ENCODE measurements around the gene KIF4A.
A peak's percentile ranks its signal among the peaks of the same experiment; 100 is the strongest.
"Not testable (repeated sequence)": the region's sequence is repeated elsewhere in the genome, so short reads cannot be mapped to it uniquely, and the experiment has no call there.

The KIF4A gene

GRCh38 chrX:70360366-70360765 is 70.5 kb downstream of the KIF4A start:
- Histone ChIP-seq H4K8ac (ENCODE audit: low read length) (no peak overlapping the region), H3K4me3 (ENCODE audit: insufficient read depth in 1 of 2, low read depth in 1 of 2, low read length in 2 of 2) (no peak overlapping the region), H3K79me1 (replicated peaks; ENCODE audit: low read length, poor library complexity, severe bottlenecking) (no peaks in the 10 kb centered on the region), H3K4ac (ENCODE audit: low read depth in 1 of 2, low read length in 2 of 2) (no peak overlapping the region), H3K4me1 (ENCODE audit: control insufficient read depth, insufficient read depth, low read depth, low read length) (no peaks in the 10 kb centered on the region), H3K36me3 (ENCODE audit: control insufficient read depth in 1 of 2, insufficient read depth in 2 of 2, low read depth in 1 of 2, low read length in 2 of 2) (peaks cover 0 to 6% of the 10 kb centered on the region in 2 experiments), H2BK120ac (ENCODE audit: low read depth, low read length) (no peak overlapping the region), H3K23ac (ENCODE audit: low read length in 2 of 2) (no peak overlapping the region), H2AK5ac (ENCODE audit: low read length, severe bottlenecking) (no peak overlapping the region), H3K9me3 (ENCODE audit: control insufficient read depth, low read length) (peaks cover 5% of the 10 kb centered on the region), H2BK5ac (ENCODE audit: low read depth, low read length, poor library complexity, severe bottlenecking) (no peak overlapping the region), H3K4me2 (ENCODE audit: low read length, poor library complexity, severe bottlenecking) (no peak overlapping the region), H3K18ac (ENCODE audit: low read depth in 1 of 2, low read length in 2 of 2) (no peak overlapping the region), H3K27ac (ENCODE audit: low read length, poor library complexity, severe bottlenecking) (no peak overlapping the region), H2BK12ac (ENCODE audit: low read length in 2 of 2) (no peak overlapping the region), H2BK15ac (ENCODE audit: low read depth, poor library complexity, severe bottlenecking) (no peak overlapping the region), H3K27me3 (ENCODE audit: control insufficient read depth in 1 of 2, insufficient read depth in 1 of 2, low read length in 2 of 2) (peaks cover 0 to 6% of the 10 kb centered on the region in 2 experiments), H4K91ac (ENCODE audit: low read length) (no peak overlapping the region), H3K9ac (ENCODE audit: low read length) (no peak overlapping the region), H2AFZ (ENCODE audit: low read depth, low read length) (no peak overlapping the region), H3K14ac (ENCODE audit: low read length in 2 of 2) (no peak overlapping the region)
- DNase-seq, result no peak
- 98% methylated on average over 10 of the region's 10 CpGs for WGBS

DNA sequence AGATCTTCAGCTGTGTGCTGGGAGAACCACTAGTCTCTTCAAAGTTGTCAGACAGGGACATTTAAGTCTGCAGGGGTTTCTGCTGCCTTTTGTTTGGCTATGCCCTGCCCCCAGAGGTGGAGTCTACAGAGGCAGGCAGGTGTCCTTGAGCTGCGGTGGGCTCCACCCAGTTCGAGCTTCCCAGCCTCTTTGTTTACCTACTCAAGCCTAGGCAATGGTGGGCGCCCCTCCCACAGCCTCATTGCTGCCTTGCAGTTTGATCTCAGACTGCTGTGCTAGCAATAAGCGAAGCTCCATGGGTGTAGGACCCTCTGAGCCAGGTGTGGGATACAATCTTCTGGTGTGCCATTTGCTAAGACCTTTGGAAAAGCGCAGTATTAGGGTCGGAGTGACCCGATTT is 78.8 kb downstream of the KIF4A start:
- H3K18ac ChIP-seq (ENCODE audit: low read depth in 1 of 2, low read length in 2 of 2); H4K91ac ChIP-seq (ENCODE audit: low read length); H3K27me3 ChIP-seq (ENCODE audit: control insufficient read depth in 1 of 2, insufficient read depth in 1 of 2, low read length in 2 of 2); H4K8ac ChIP-seq (ENCODE audit: low read length); H3K36me3 ChIP-seq (ENCODE audit: control insufficient read depth in 1 of 2, insufficient read depth in 2 of 2, low read depth in 1 of 2, low read length in 2 of 2); H3K4me3 ChIP-seq (ENCODE audit: insufficient read depth in 1 of 2, low read depth in 1 of 2, low read length in 2 of 2); H3K4me2 ChIP-seq (ENCODE audit: low read length, poor library complexity, severe bottlenecking); DNase-seq; H2BK5ac ChIP-seq (ENCODE audit: low read depth, low read length, poor library complexity, severe bottlenecking); H3K4ac ChIP-seq (ENCODE audit: low read depth in 1 of 2, low read length in 2 of 2); H3K79me1 ChIP-seq (replicated peaks; ENCODE audit: low read length, poor library complexity, severe bottlenecking); H3K23ac ChIP-seq (ENCODE audit: low read length in 2 of 2); H2BK120ac ChIP-seq (ENCODE audit: low read depth, low read length); H3K4me1 ChIP-seq (ENCODE audit: control insufficient read depth, insufficient read depth, low read depth, low read length); H3K14ac ChIP-seq (ENCODE audit: low read length in 2 of 2); H2AFZ ChIP-seq (ENCODE audit: low read depth, low read length); H2BK15ac ChIP-seq (ENCODE audit: low read depth, poor library complexity, severe bottlenecking); H2AK5ac ChIP-seq (ENCODE audit: low read length, severe bottlenecking); H3K9me3 ChIP-seq (ENCODE audit: control insufficient read depth, low read length); H2BK12ac ChIP-seq (ENCODE audit: low read length in 2 of 2); H3K9ac ChIP-seq (ENCODE audit: low read length); H3K27ac ChIP-seq (ENCODE audit: low read length, poor library complexity, severe bottlenecking): not testable (repeated sequence)
- over 99% methylated on average over 6 of the region's 7 CpGs for WGBS

- peaks cover 0 to 7% of the 10 kb centered on the region in 2 experiments for H3K27me3 ChIP-seq (ENCODE audit: control insufficient read depth in 1 of 2, insufficient read depth in 1 of 2, low read length in 2 of 2)
- no peak overlapping the region for H4K8ac ChIP-seq (ENCODE audit: low read length)
- H3K23ac ChIP-seq (ENCODE audit: low read length in 2 of 2), result no peak overlapping the region
- no peak overlapping the region for H2BK12ac ChIP-seq (ENCODE audit: low read length in 2 of 2)
- no peak overlapping the region for H3K4ac ChIP-seq (ENCODE audit: low read depth in 1 of 2, low read length in 2 of 2)
- WGBS, result 100% methylated on average over 1 of the region's 2 CpGs
- no peaks in the 10 kb centered on the region for H3K36me3 ChIP-seq (ENCODE audit: control insufficient read depth in 1 of 2, insufficient read depth in 2 of 2, low read depth in 1 of 2, low read length in 2 of 2)
- no peak overlapping the region for H2AK5ac ChIP-seq (ENCODE audit: low read length, severe bottlenecking)
- H3K18ac ChIP-seq (ENCODE audit: low read depth in 1 of 2, low read length in 2 of 2), result no peak overlapping the region
- H3K4me1 ChIP-seq (ENCODE audit: control insufficient read depth, insufficient read depth, low read depth, low read length), result no peaks in the 10 kb centered on the region
- H4K91ac ChIP-seq (ENCODE audit: low read length), result no peak overlapping the region
- H3K79me1 ChIP-seq (replicated peaks; ENCODE audit: low read length, poor library complexity, severe bottlenecking), result no peaks in the 10 kb centered on the region
- no peak overlapping the region for H3K27ac ChIP-seq (ENCODE audit: low read length, poor library complexity, severe bottlenecking)
- no peak overlapping the region for H2BK15ac ChIP-seq (ENCODE audit: low read depth, poor library complexity, severe bottlenecking)
- no peak for DNase-seq
- H2BK120ac ChIP-seq (ENCODE audit: low read depth, low read length), result no peak overlapping the region
- H3K4me3 ChIP-seq (ENCODE audit: insufficient read depth in 1 of 2, low read depth in 1 of 2, low read length in 2 of 2), result no peak overlapping the region
- no peak overlapping the region for H3K4me2 ChIP-seq (ENCODE audit: low read length, poor library complexity, severe bottlenecking)
- H2AFZ ChIP-seq (ENCODE audit: low read depth, low read length), result no peak overlapping the region
- no peak overlapping the region for H2BK5ac ChIP-seq (ENCODE audit: low read depth, low read length, poor library complexity, severe bottlenecking)
- no peaks in the 10 kb centered on the region for H3K9me3 ChIP-seq (ENCODE audit: control insufficient read depth, low read length)
- H3K9ac ChIP-seq (ENCODE audit: low read length), result no peak overlapping the region
- H3K14ac ChIP-seq (ENCODE audit: low read length in 2 of 2), result no peak overlapping the region
Observed at GRCh38 chrX:70386235-70386634, 96.3 kb downstream of the KIF4A start.

- Histone ChIP-seq H3K79me1 (replicated peaks; ENCODE audit: low read length, poor library complexity, severe bottlenecking) (no peaks in the 10 kb centered on the region), H3K9me3 (ENCODE audit: control insufficient read depth, low read length) (no peaks in the 10 kb centered on the region), H3K23ac (ENCODE audit: low read length in 2 of 2) (no peak overlapping the region), H4K91ac (ENCODE audit: low read length) (no peak overlapping the region), H3K4ac (ENCODE audit: low read depth in 1 of 2, low read length in 2 of 2) (no peak overlapping the region), H3K4me2 (ENCODE audit: low read length, poor library complexity, severe bottlenecking) (no peak overlapping the region), H2BK12ac (ENCODE audit: low read length in 2 of 2) (no peak overlapping the region), H3K18ac (ENCODE audit: low read depth in 1 of 2, low read length in 2 of 2) (no peak overlapping the region), H3K4me1 (ENCODE audit: control insufficient read depth, insufficient read depth, low read depth, low read length) (no peaks in the 10 kb centered on the region), H3K36me3 (ENCODE audit: control insufficient read depth in 1 of 2, insufficient read depth in 2 of 2, low read depth in 1 of 2, low read length in 2 of 2) (no peaks in the 10 kb centered on the region), H2BK5ac (ENCODE audit: low read depth, low read length, poor library complexity, severe bottlenecking) (no peak overlapping the region), H3K9ac (ENCODE audit: low read length) (no peak overlapping the region), H3K4me3 (ENCODE audit: insufficient read depth in 1 of 2, low read depth in 1 of 2, low read length in 2 of 2) (no peak overlapping the region), H2BK15ac (ENCODE audit: low read depth, poor library complexity, severe bottlenecking) (no peak overlapping the region), H2AFZ (ENCODE audit: low read depth, low read length) (no peak overlapping the region), H3K14ac (ENCODE audit: low read length in 2 of 2) (no peak overlapping the region), H4K8ac (ENCODE audit: low read length) (no peak overlapping the region), H3K27me3 (ENCODE audit: control insufficient read depth in 1 of 2, insufficient read depth in 1 of 2, low read length in 2 of 2) (peaks cover 0 to 14% of the 10 kb centered on the region in 2 experiments), H3K27ac (ENCODE audit: low read length, poor library complexity, severe bottlenecking) (no peak overlapping the region), H2AK5ac (ENCODE audit: low read length, severe bottlenecking) (no peak overlapping the region), H2BK120ac (ENCODE audit: low read depth, low read length) (no peak overlapping the region)
- DNase-seq, result peak; percentile 53
- 73% methylated on average over 2 of the region's 4 CpGs for WGBS
Observed at GRCh38 chrX:70398899-70399298, 109.0 kb downstream of the KIF4A start.
